ENCODE results near the gene SNAP23. TPM values are rescaled to one million over a fixed set of nuclear protein-coding genes. Genes with fewer than 3 reads are reported as not detected.

Gene SNAP23
- total RNA-seq, 3 donors from 2014 or later = 75.8 to 88.0 (median 76.0) TPM

GRCh38 chr15:42490291-42490670, 5.2 kb upstream of the SNAP23 start:
- Histone ChIP-seq H3K27me3 (no peaks in the 10 kb centered on the region), H3K4me3 (peak overlapping the region; percentile 81 to 94 (median 93)), H3K27ac (peak overlapping the region; percentile 93 to 97), H3K4me1 (peaks cover 0 to 7% of the 10 kb centered on the region in 2 donors), H3K36me3 (no peaks in the 10 kb centered on the region), H3K9me3 (no peaks in the 10 kb centered on the region)
- intact Hi-C loops (cut with DNase I; ENCODE audit: low total_unique reads) = no loop called here
- DNase-seq (ENCODE audit: low spot score in 2 of 2) = no peak
- no peak for TF ChIP-seq CTCF (IDR thresholded peaks at IDR 0.05)
- TF ChIP-seq POLR2AphosphoS5 (IDR thresholded peaks at IDR 0.05) = no peak
- no peak for TF ChIP-seq POLR2A (IDR thresholded peaks at IDR 0.05)

GRCh38 chr15:42490671-42491538, 4.5 kb upstream of the SNAP23 start, which contains the start of gene ZNF106:
Gene ZNF106, minus strand, starts transcription at chr15:42491141. Its CDS starts 18,852 bp downstream, at chr15:42472289.
- Histone ChIP-seq H3K4me1 (peaks cover 0 to 7% of the 10 kb centered on the region in 2 donors), H3K27ac (peak within 1 kb of the TSS; percentile 93 to 97)
- DNase-seq (ENCODE audit: low spot score in 2 of 2) = peak; percentile 67 to 83

GRCh38 chr15:42491539-42492225, 3.8 kb upstream of the SNAP23 start:
- no peak for DNase-seq (ENCODE audit: low spot score in 2 of 2)
- H3K4me1 ChIP-seq = peaks cover 0 to 11% of the 10 kb centered on the region in 2 donors
- H3K36me3 ChIP-seq = no peaks in the 10 kb centered on the region
- H3K4me3 ChIP-seq = peak overlapping the region; percentile 81 to 94 (median 93)
- no peaks in the 10 kb centered on the region for H3K27me3 ChIP-seq
- intact Hi-C loops (cut with DNase I; ENCODE audit: low total_unique reads) = no loop called here
- no peaks in the 10 kb centered on the region for H3K9me3 ChIP-seq
- TF ChIP-seq POLR2A (IDR thresholded peaks at IDR 0.05) (no peak), POLR2AphosphoS5 (IDR thresholded peaks at IDR 0.05) (no peak), CTCF (IDR thresholded peaks at IDR 0.05) (no peak)
- peak overlapping the region; percentile 93 to 97 for H3K27ac ChIP-seq

More at GRCh38 chr15:42490671-42491538, 4.5 kb upstream of the SNAP23 start, which contains the start of gene ZNF106:
- intact Hi-C loops (cut with DNase I; ENCODE audit: low total_unique reads) = no loop called here
- Histone ChIP-seq H3K36me3 (no peaks in the 10 kb centered on the region), H3K4me3 (peak within 1 kb of the TSS; percentile 81 to 94 (median 93)), H3K9me3 (no peaks in the 10 kb centered on the region), H3K27me3 (no peaks in the 10 kb centered on the region)
- TF ChIP-seq POLR2AphosphoS5 (IDR thresholded peaks at IDR 0.05) (peak; percentile 69 to 96 (median 92)), POLR2A (IDR thresholded peaks at IDR 0.05) (peak; percentile 78), CTCF (IDR thresholded peaks at IDR 0.05) (peak in 1 of 3 donors; percentile 14)

- Histone ChIP-seq H3K4me3 (no peak overlapping the region), H3K9me3 (no peaks in the 10 kb centered on the region), H3K4me1 (peaks cover 0 to 11% of the 10 kb centered on the region in 2 donors), H3K36me3 (no peaks in the 10 kb centered on the region), H3K27ac (peak overlapping the region in 1 of 2 donors; percentile 94), H3K27me3 (no peaks in the 10 kb centered on the region)
- DNase-seq (ENCODE audit: low spot score in 2 of 2) = no peak
- intact Hi-C loops (cut with DNase I; ENCODE audit: low total_unique reads) = no loop called here
- TF ChIP-seq POLR2A (IDR thresholded peaks at IDR 0.05) (no peak), CTCF (IDR thresholded peaks at IDR 0.05) (no peak), POLR2AphosphoS5 (IDR thresholded peaks at IDR 0.05) (no peak)
Observed at GRCh38 chr15:42493679-42494078, 1.8 kb upstream of the SNAP23 start.
